GM12864 (cell line): ENCODE results near the gene NADK2.
"Not testable (repeated sequence)": the region's sequence is repeated elsewhere in the genome, so short reads cannot be mapped to it uniquely, and the experiment has no call there.

ENCODE experiments used
- DNase-seq: peaks from one replicate; pipeline ENCODE4 v3.0.0-alpha.2; 2011; ENCODE audit warnings: low read depth
- H3K4me3 ChIP-seq: 2 replicates; pipeline ENCODE4 v1.5.1; 2011; ENCODE audit warnings: mild to moderate bottlenecking, low read depth, low read length, control low read depth
- TF ChIP-seq, protein P1 (sequence below): IDR thresholded peaks from 2 replicates; pipeline ENCODE4 v1.5.1; 2011; ENCODE audit warnings: low read depth, mild to moderate bottlenecking, moderate library complexity, low read length, control low read depth, inconsistent platforms; ENCODE audit errors: missing control alignments

NADK2 gene, protein sequence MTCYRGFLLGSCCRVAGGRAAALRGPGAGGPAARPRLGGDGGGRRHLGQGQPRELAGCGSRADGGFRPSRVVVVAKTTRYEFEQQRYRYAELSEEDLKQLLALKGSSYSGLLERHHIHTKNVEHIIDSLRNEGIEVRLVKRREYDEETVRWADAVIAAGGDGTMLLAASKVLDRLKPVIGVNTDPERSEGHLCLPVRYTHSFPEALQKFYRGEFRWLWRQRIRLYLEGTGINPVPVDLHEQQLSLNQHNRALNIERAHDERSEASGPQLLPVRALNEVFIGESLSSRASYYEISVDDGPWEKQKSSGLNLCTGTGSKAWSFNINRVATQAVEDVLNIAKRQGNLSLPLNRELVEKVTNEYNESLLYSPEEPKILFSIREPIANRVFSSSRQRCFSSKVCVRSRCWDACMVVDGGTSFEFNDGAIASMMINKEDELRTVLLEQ

DNA sequence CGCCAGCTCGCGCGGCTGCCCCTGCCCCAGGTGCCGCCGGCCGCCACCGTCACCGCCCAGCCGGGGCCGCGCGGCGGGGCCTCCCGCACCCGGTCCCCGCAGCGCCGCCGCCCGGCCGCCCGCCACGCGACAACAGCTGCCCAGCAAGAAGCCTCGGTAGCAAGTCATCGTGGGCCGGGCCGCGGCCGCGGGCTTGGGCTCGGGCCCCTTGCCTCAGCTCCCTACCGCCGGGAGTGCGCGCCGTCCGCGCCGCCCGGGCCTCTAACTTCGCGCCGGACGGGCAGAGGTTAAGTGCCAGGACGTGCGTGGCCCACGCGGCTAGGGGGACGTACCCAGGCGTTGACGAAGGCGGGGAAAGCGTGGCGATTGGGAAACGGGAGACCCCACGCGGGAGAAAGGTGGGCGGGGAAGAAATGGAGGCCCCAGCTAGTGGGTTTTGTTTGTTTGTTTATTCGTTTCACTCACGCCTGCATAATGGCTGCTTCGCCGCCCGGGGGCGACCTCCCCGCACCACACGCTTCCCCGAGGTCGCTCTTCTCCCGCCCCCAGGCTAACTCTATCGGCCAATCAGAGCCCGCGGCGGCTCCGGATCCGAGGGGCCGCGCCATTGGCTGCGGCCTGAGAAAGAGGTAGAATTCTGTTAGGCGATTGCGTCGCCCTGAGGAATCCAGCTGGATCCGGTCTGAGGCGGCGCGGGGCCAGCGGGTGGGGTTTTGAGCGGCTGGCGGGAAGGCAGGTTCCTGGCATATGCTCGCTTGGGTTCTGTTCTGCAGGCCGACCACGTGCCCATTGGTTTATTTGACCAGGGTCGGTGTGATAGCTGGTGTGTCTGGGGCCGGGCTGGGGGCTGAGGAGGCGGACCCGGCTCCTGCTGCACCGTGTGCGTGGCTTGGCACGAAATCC, at the start of gene NADK2:
Gene NADK2, minus strand, starts transcription at position 295 of the 903 bp plus-strand sequence. Its CDS starts 127 bp downstream, at position 168.
- TF ChIP-seq, protein P1, sequence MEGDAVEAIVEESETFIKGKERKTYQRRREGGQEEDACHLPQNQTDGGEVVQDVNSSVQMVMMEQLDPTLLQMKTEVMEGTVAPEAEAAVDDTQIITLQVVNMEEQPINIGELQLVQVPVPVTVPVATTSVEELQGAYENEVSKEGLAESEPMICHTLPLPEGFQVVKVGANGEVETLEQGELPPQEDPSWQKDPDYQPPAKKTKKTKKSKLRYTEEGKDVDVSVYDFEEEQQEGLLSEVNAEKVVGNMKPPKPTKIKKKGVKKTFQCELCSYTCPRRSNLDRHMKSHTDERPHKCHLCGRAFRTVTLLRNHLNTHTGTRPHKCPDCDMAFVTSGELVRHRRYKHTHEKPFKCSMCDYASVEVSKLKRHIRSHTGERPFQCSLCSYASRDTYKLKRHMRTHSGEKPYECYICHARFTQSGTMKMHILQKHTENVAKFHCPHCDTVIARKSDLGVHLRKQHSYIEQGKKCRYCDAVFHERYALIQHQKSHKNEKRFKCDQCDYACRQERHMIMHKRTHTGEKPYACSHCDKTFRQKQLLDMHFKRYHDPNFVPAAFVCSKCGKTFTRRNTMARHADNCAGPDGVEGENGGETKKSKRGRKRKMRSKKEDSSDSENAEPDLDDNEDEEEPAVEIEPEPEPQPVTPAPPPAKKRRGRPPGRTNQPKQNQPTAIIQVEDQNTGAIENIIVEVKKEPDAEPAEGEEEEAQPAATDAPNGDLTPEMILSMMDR = peak; percentile 74
- DNase-seq = peak; percentile 72
- H3K4me3 ChIP-seq = peak within 1 kb of the TSS; percentile 87

- no peak overlapping the region for H3K4me3 ChIP-seq
- TF ChIP-seq, protein P1 = no peak
- no peak for DNase-seq
Observed at GRCh38 chr5:36285837-36286615, 44.3 kb upstream of the NADK2 start.

DNA sequence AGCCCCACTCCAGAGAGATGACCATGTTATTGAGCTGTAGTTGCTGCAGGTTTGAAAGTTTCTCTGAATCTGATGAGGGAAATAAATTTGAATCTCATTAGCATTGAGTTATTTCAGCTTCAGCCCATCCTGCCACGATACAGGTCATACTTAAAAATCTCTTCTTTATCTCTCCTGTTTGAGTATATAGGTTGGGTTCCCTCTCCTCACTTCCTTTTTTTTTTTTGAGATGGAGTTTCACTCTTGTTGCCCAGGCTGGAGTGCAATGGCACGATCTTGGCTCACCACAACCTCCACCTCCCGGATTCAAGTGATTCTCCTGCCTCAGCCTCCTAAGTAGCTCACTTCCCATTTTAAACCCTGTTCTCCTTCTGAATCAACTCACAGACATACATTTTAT, 42.0 kb upstream of the NADK2 start:
- not testable (repeated sequence) for DNase-seq

GRCh38 chr5:36281626-36282025, 39.9 kb upstream of the NADK2 start:
- TF ChIP-seq, protein P1 = no peak
- H3K4me3 ChIP-seq = no peak overlapping the region
- DNase-seq = no peak

More for the DNA sequence above, 42.0 kb upstream of the NADK2 start:
- H3K4me3 ChIP-seq = not testable (repeated sequence)

- H3K4me3 ChIP-seq = no peak overlapping the region
- no peak for DNase-seq
- TF ChIP-seq, protein P1 = no peak
Observed at GRCh38 chr5:36279054-36279698, 37.5 kb upstream of the NADK2 start.

- TF ChIP-seq, protein P1 = no peak
- no peak overlapping the region for H3K4me3 ChIP-seq
- DNase-seq = no peak
Observed at GRCh38 chr5:36277521-36278176, 35.9 kb upstream of the NADK2 start.
